Uterus (tissue), 4 donors: ENCODE data around the gene SLC35F5. TPM values are rescaled to one million over a fixed set of nuclear protein-coding genes. Genes with fewer than 3 reads are reported as not detected.

Experiments
- DNase-seq, 2 donors: peaks; one replicate each; pipeline ENCODE4 v3.0.0-alpha.2; 2019 to 2020
- H3K27ac ChIP-seq, 2 donors: fragments of 200-600 bp; sonication (generic); 1 replicate in 1 of 2; 2 replicates in 1 of 2; pipeline ENCODE4 v1.5.1; 2016 to 2018
- H3K27me3 ChIP-seq, 2 donors: fragments of 200-600 bp; sonication (generic); one replicate each; pipeline ENCODE4 v1.5.1; 2018 to 2019; ENCODE audit warnings: control low read depth in 1 of 2
- H3K36me3 ChIP-seq, 2 donors: fragments of 200-600 bp; sonication (generic); one replicate each; pipeline ENCODE4 v1.5.1; 2019; ENCODE audit warnings: control low read depth in 1 of 2
- H3K4me1 ChIP-seq, 2 donors: fragments of 200-600 bp; sonication (generic); one replicate each; pipeline ENCODE4 v1.5.1; 2018 to 2019; ENCODE audit warnings: control low read depth in 1 of 2
- H3K4me3 ChIP-seq, 2 donors: fragments of 200-600 bp; sonication (generic); 1 replicate in 1 of 2; 2 replicates in 1 of 2; pipeline ENCODE4 v1.5.1; 2018 to 2019; ENCODE audit warnings: mild to moderate bottlenecking in 1 of 2
- H3K9me3 ChIP-seq, 2 donors: fragments of 200-600 bp; sonication (generic); one replicate each; pipeline ENCODE4 v1.5.1; 2019; ENCODE audit warnings: control low read depth in 1 of 2
- CTCF ChIP-seq, 4 experiments: fragments of 200-600 bp in 2 of 4; fragments of 450-650 bp in 2 of 4; sonication (generic) in 2 of 4; IDR thresholded peaks; one replicate each; pipeline ENCODE4 v1.5.1; 2016 to 2019; ENCODE audit warnings: antibody characterized with exemption in 4 of 4, mild to moderate bottlenecking in 2 of 4, moderate library complexity in 1 of 4
- POLR2A ChIP-seq, 2 donors: fragments of 450-650 bp; IDR thresholded peaks; one replicate each; pipeline ENCODE4 v1.6.1; 2016; ENCODE audit warnings: antibody characterized with exemption in 2 of 2, mild to moderate bottlenecking in 1 of 2, moderate library complexity in 1 of 2
- intact Hi-C: fragments of 100-400 bp; cut with DNase I; formaldehyde crosslinking; loops from one replicate; pipeline ENCODE4 v1.15.1; 2023; ENCODE audit warnings: low total_unique reads
- total RNA-seq, 4 donors: library from RNA; depleted of rRNA in 3 of 4; stranded (reverse); fragments of >200 nt in 3 of 4; gene quantifications; one replicate each; pipeline versions ENCODE4 v1.1.0 to v1.2.4, GENCODE V29; 2014 to 2023
- donor health status: DM: yes; HTN: yes; CAD: no.

Gene SLC35F5
- total RNA-seq, result 100 to 1,000 TPM in 2 of 4 donors, 10 to 100 TPM in 2; 66.6 to 202 (median 139) TPM

GRCh38 chr2:113756355-113757137, at the start of gene SLC35F5:
Gene SLC35F5, minus strand, starts transcription at chr2:113756642. Its CDS starts 233 bp downstream, at chr2:113756409.
- intact Hi-C loops, result no loop called here
- no peaks in the 10 kb centered on the region for H3K4me1 ChIP-seq
- TF ChIP-seq CTCF (IDR thresholded peaks at IDR 0.05) (peak in 2 of 4 experiments; percentile 5 to 17), POLR2A (IDR thresholded peaks at IDR 0.05) (peak; percentile 65 to 90)

GRCh38 chr2:113799375-113799774, 42.9 kb upstream of the SLC35F5 start:
- Histone ChIP-seq H3K9me3 (no peaks in the 10 kb centered on the region), H3K4me3 (no peak overlapping the region), H3K27me3 (no peaks in the 10 kb centered on the region), H3K4me1 (no peaks in the 10 kb centered on the region), H3K27ac (no peak overlapping the region), H3K36me3 (no peaks in the 10 kb centered on the region)
- TF ChIP-seq POLR2A (IDR thresholded peaks at IDR 0.05) (no peak), CTCF (IDR thresholded peaks at IDR 0.05) (no peak)
- intact Hi-C loops, result no loop called here
- no peak for DNase-seq

More at GRCh38 chr2:113756355-113757137, at the start of gene SLC35F5:
- peak within 1 kb of the TSS; percentile 88 to 92 for H3K27ac ChIP-seq
- H3K4me3 ChIP-seq, result peak within 1 kb of the TSS; percentile 85 to 87
- peak; percentile 86 to 91 for DNase-seq
- no peaks in the 10 kb centered on the region for H3K36me3 ChIP-seq
- no peaks in the 10 kb centered on the region for H3K9me3 ChIP-seq
- H3K27me3 ChIP-seq, result no peaks in the 10 kb centered on the region

GRCh38 chr2:113797237-113797636, 40.8 kb upstream of the SLC35F5 start:
- Histone ChIP-seq H3K36me3 (no peaks in the 10 kb centered on the region), H3K4me3 (no peak overlapping the region), H3K27me3 (no peaks in the 10 kb centered on the region), H3K27ac (no peak overlapping the region), H3K4me1 (no peaks in the 10 kb centered on the region), H3K9me3 (no peaks in the 10 kb centered on the region)
- intact Hi-C loops, result no loop called here
- TF ChIP-seq CTCF (IDR thresholded peaks at IDR 0.05) (no peak), POLR2A (IDR thresholded peaks at IDR 0.05) (no peak)
- no peak for DNase-seq

GRCh38 chr2:113796592-113797175, 40.2 kb upstream of the SLC35F5 start:
- intact Hi-C loops, result no loop called here
- no peak overlapping the region for H3K27ac ChIP-seq
- TF ChIP-seq POLR2A (IDR thresholded peaks at IDR 0.05) (no peak), CTCF (IDR thresholded peaks at IDR 0.05) (no peak)
- no peaks in the 10 kb centered on the region for H3K4me1 ChIP-seq
- H3K27me3 ChIP-seq, result no peaks in the 10 kb centered on the region
- H3K36me3 ChIP-seq, result no peaks in the 10 kb centered on the region
- H3K9me3 ChIP-seq, result no peaks in the 10 kb centered on the region
- DNase-seq, result no peak
- no peak overlapping the region for H3K4me3 ChIP-seq

GRCh38 chr2:113795405-113795920, 39.0 kb upstream of the SLC35F5 start:
- H3K4me1 ChIP-seq, result no peaks in the 10 kb centered on the region
- no peaks in the 10 kb centered on the region for H3K9me3 ChIP-seq
- H3K36me3 ChIP-seq, result no peaks in the 10 kb centered on the region
- intact Hi-C loops, result no loop called here
- no peak overlapping the region for H3K4me3 ChIP-seq
- no peak overlapping the region for H3K27ac ChIP-seq
- no peak for DNase-seq
- TF ChIP-seq CTCF (IDR thresholded peaks at IDR 0.05), result no peak
- no peak for TF ChIP-seq POLR2A (IDR thresholded peaks at IDR 0.05)
- no peaks in the 10 kb centered on the region for H3K27me3 ChIP-seq
